ENCODE measurements around the gene KASH5. TPM values are rescaled to one million over a fixed set of nuclear protein-coding genes. Genes with fewer than 3 reads are reported as not detected.

Gene KASH5
- total and polyA plus RNA-seq, 2 of the 8 experiments (the other 6 are each of a cell fraction or from before 2014, with no cell fraction given), result 0.05 to 0.19 TPM

GRCh38 chr19:49400029-49400428 is 12.0 kb downstream of the KASH5 start:
- POLR2A ChIA-PET (ENCODE audit: partially characterized antibody), result interaction anchor here (1.0 kb wide), 1 partner anchor 21 kb away, joined by 3 read pairs; no protein-coding TSS in a partner anchor
- 96% methylated on average over 6 of the region's 6 CpGs; no CpG with 5 or more reads in 1 of the 2 experiments for WGBS, 2 experiments (ENCODE audit: extremely low coverage in 1 of 2, insufficient coverage in 1 of 2, insufficient read length in 1 of 2, insufficient replicate concordance in 2 of 2, low coverage in 1 of 2, low lambda C conversion rate in 2 of 2, missing lambda C conversion rate in 1 of 2)

More at GRCh38 chr19:49400029-49400428, 12.0 kb downstream of the KASH5 start:
- CTCF ChIA-PET (ENCODE audit: partially characterized antibody), result no interaction called here
- Histone ChIP-seq H3K9me3 (ENCODE audit: insufficient read depth in 2 of 2, low read depth in 1 of 2, low read length in 1 of 2) (no peaks in the 10 kb centered on the region), H2BK15ac (ENCODE audit: low read length) (no peak overlapping the region), H3K4me1 (replicated peaks in 1 of 4; ENCODE audit: control insufficient read depth in 3 of 4, insufficient read depth in 4 of 4, low read length in 3 of 4) (peaks cover 5 to 32% (median 17%) of the 10 kb centered on the region in 4 experiments), H4K8ac (ENCODE audit: extremely low read depth, insufficient read depth, low read length) (no peak overlapping the region), H3K27ac (ENCODE audit: low read depth, low read length) (no peak overlapping the region), H3K27me3 (replicated peaks in 1 of 4; ENCODE audit: control insufficient read depth in 3 of 4, extremely low read depth in 1 of 4, insufficient read depth in 3 of 4, low read length in 3 of 4) (no peaks in the 10 kb centered on the region), H2BK12ac (ENCODE audit: low read depth, low read length) (no peak overlapping the region), H2AK5ac (ENCODE audit: low read depth, low read length) (no peak overlapping the region), H3K18ac (ENCODE audit: extremely low read depth, low read length) (no peak overlapping the region), H3K23me2 (ENCODE audit: low read depth, low read length) (no peaks in the 10 kb centered on the region), H4K20me1 (replicated peaks in 1 of 2; ENCODE audit: control insufficient read depth in 1 of 2, insufficient read depth in 2 of 2, low read length in 2 of 2) (no peaks in the 10 kb centered on the region), H2BK20ac (ENCODE audit: low read length) (no peak overlapping the region), H2BK5ac (ENCODE audit: low read depth, low read length) (no peak overlapping the region), H3K79me2 (ENCODE audit: control insufficient read depth in 1 of 2, insufficient read depth in 2 of 2, low read length in 2 of 2) (no peaks in the 10 kb centered on the region), H3K4me2 (ENCODE audit: insufficient read depth in 1 of 2, low read depth in 2 of 2, low read length in 2 of 2) (no peak overlapping the region), H4K91ac (replicated peaks; ENCODE audit: insufficient read length, low read length) (no peak overlapping the region), H3K4ac (replicated peaks; ENCODE audit: insufficient read length, low read depth, low read length) (no peak overlapping the region), H4K5ac (ENCODE audit: insufficient read length, low read depth, low read length) (no peak overlapping the region), H2BK120ac (replicated peaks; ENCODE audit: low read depth, low read length) (no peak overlapping the region), H3K14ac (ENCODE audit: insufficient read length) (no peak overlapping the region), H3K36me3 (ENCODE audit: control insufficient read depth in 2 of 4, insufficient read depth in 4 of 4, low read length in 3 of 4) (no peaks in the 10 kb centered on the region), H3K4me3 (ENCODE audit: extremely low read depth in 1 of 4, insufficient read depth in 2 of 4, low read depth in 3 of 4, low read length in 4 of 4) (no peak overlapping the region), H2AFZ (ENCODE audit: low read length) (no peak overlapping the region), H3K9ac (replicated peaks in 1 of 4; ENCODE audit: extremely low read depth in 1 of 4, low read depth in 3 of 4, low read length in 3 of 4) (no peak overlapping the region), H3K23ac (ENCODE audit: insufficient read length) (no peak overlapping the region), H3K79me1 (ENCODE audit: low read depth, low read length) (no peaks in the 10 kb centered on the region), H3K56ac (replicated peaks; ENCODE audit: insufficient read length, low read depth, low read length) (no peak overlapping the region)
- TF ChIP-seq RBBP5 (IDR thresholded peaks at IDR 0.05; ENCODE audit: borderline replicate concordance, low read depth, low read length) (no peak), CEBPB (IDR thresholded peaks at IDR 0.05; ENCODE audit: low read depth, low read length) (peak; percentile 54; the same call in 1 of the 2 replicates), CHD2 (IDR thresholded peaks at IDR 0.05; ENCODE audit: low read length) (no peak), ATF3 (IDR thresholded peaks at IDR 0.05; ENCODE audit: insufficient read depth, low read depth, low read length) (0 out of 2 replicates have a peak, but pooled peaks have one; percentile 19), CREB1 (IDR thresholded peaks at IDR 0.05) (no peak), RFX5 (IDR thresholded peaks at IDR 0.05; ENCODE audit: borderline replicate concordance, low read depth, low read length) (no peak), SUZ12 (IDR thresholded peaks at IDR 0.05; ENCODE audit: low read length) (no peak)
- no peak for FAIRE-seq
- DNase-seq (ENCODE audit: low read depth in 1 of 2, low spot score in 2 of 2), result no peak
